Subcutaneous abdominal adipose tissue (tissue), 5 donors: ENCODE results near the gene ADARB2.

ENCODE experiments used
- H3K27ac ChIP-seq: one replicate; pipeline ENCODE4 v1.7.0; 2013; ENCODE audit warnings: low read depth, mild to moderate bottlenecking, inconsistent platforms, low read length, moderate library complexity
- H3K27me3 ChIP-seq, 5 donors: one replicate each; pipeline ENCODE4 v1.7.0; 2013; ENCODE audit warnings: low read length in 5 of 5, inconsistent platforms in 1 of 5; ENCODE audit not compliant: control insufficient read depth in 5 of 5, insufficient read depth in 4 of 5
- H3K36me3 ChIP-seq, 5 donors: one replicate each; pipeline ENCODE4 v1.7.0; 2013; ENCODE audit warnings: low read length in 5 of 5; ENCODE audit not compliant: control insufficient read depth in 5 of 5, insufficient read depth in 5 of 5
- H3K4me1 ChIP-seq, 5 donors: one replicate each; pipeline ENCODE4 v1.7.0; 2013; ENCODE audit warnings: low read length in 5 of 5, mild to moderate bottlenecking in 3 of 5, moderate library complexity in 1 of 5; ENCODE audit not compliant: control insufficient read depth in 5 of 5, insufficient read depth in 5 of 5
- H3K4me3 ChIP-seq, 5 donors: one replicate each; pipeline ENCODE4 v1.7.0; 2013; ENCODE audit warnings: low read length in 5 of 5, low read depth in 1 of 5
- H3K9ac ChIP-seq, 5 donors: one replicate each; pipeline ENCODE4 v1.7.0; 2013; ENCODE audit warnings: low read length in 5 of 5, mild to moderate bottlenecking in 4 of 5, moderate library complexity in 3 of 5
- H3K9me3 ChIP-seq, 5 donors: one replicate each; pipeline ENCODE4 v1.7.0; 2013; ENCODE audit warnings: low read length in 5 of 5; ENCODE audit not compliant: control insufficient read depth in 5 of 5
- donor health status: healthy.
- donor health status: healthy.
- donor health status: healthy.
- donor health status: healthy.
- donor health status: healthy.

The ADARB2 gene

GRCh38 chr10:1659221-1659791 is 78.0 kb downstream of the ADARB2 start:
- Histone ChIP-seq H3K4me1 (peaks cover 0 to 1% (median 0%) of the 10 kb centered on the region in 5 donors), H3K9me3 (no peaks in the 10 kb centered on the region), H3K27me3 (peaks cover 5 to 24% (median 13%) of the 10 kb centered on the region in 5 donors), H3K27ac (no peak overlapping the region), H3K4me3 (no peak overlapping the region), H3K9ac (no peak overlapping the region), H3K36me3 (no peaks in the 10 kb centered on the region)

DNA sequence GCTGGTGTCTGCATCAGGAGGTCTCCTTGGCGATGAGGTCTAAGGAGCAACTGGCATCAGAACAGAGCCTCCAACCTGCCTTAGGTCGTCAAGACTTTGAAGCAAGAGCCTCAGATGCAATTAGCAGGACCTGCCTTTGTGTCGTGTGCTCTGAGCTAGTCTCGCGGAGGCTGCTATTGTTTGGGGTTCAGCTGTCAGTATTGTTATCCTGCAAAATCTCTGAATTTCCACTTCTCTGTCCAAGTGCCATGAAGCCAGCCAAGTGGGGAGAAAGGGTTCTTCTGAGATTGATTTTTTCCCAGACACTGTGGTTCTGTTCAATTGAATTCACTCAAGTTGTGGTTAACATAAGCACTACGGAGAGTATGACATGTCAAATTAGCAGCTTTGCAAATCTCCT is 78.7 kb downstream of the ADARB2 start:
- Histone ChIP-seq H3K27me3 (peaks cover 5 to 30% (median 12%) of the 10 kb centered on the region in 5 donors), H3K4me3 (no peak overlapping the region), H3K9me3 (no peaks in the 10 kb centered on the region), H3K36me3 (no peaks in the 10 kb centered on the region), H3K4me1 (no peaks in the 10 kb centered on the region), H3K9ac (no peak overlapping the region), H3K27ac (no peak overlapping the region)

DNA sequence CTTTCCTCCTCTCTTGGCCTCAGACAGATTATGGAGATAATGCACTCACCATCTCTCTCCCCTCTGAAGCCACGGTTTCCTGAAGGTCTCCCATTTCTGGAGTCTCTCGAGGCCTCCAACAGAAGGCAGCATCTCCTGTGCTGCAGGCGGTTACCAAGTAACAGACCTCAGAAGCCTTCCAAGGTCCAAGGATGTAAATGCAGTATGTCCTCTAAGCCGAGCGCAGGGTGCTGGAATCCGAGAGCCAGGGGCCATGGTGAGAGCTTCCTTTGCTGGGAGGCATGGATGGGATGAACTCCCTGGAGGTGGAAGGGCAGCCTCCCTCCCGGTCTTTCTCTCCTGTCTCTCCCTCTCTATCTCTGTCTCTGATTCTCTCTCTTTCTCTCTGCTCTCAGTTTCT is 79.8 kb downstream of the ADARB2 start:
- Histone ChIP-seq H3K27me3 (peaks cover 5 to 31% (median 9%) of the 10 kb centered on the region in 5 donors), H3K9me3 (no peaks in the 10 kb centered on the region), H3K4me3 (no peak overlapping the region), H3K27ac (no peak overlapping the region), H3K36me3 (no peaks in the 10 kb centered on the region), H3K9ac (no peak overlapping the region), H3K4me1 (no peaks in the 10 kb centered on the region)

DNA sequence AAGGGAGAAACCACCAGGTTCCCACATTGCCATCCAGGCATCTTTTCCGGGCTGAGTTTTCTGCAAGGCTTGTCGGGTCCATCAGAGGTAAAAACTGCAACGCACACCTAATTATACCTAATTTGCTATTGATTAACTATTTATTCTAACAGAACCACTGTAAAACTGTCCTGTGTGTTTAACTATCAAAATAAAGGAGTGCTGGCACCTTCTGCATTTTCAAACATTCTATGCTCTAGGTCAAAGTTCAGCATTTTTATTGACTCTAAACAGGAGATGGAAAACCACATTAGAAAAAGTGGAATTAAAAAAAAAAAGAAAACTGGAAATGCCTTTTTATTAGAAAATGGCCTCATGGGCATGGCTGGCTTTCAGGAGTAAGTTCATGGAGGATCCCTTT is 82.0 kb downstream of the ADARB2 start:
- no peak overlapping the region for H3K4me3 ChIP-seq
- H3K4me1 ChIP-seq: no peaks in the 10 kb centered on the region
- H3K9ac ChIP-seq: no peak overlapping the region
- H3K27me3 ChIP-seq: peaks cover 4 to 24% (median 5%) of the 10 kb centered on the region in 5 donors
- H3K36me3 ChIP-seq: no peaks in the 10 kb centered on the region
- H3K27ac ChIP-seq: no peak overlapping the region
- H3K9me3 ChIP-seq: no peaks in the 10 kb centered on the region

DNA sequence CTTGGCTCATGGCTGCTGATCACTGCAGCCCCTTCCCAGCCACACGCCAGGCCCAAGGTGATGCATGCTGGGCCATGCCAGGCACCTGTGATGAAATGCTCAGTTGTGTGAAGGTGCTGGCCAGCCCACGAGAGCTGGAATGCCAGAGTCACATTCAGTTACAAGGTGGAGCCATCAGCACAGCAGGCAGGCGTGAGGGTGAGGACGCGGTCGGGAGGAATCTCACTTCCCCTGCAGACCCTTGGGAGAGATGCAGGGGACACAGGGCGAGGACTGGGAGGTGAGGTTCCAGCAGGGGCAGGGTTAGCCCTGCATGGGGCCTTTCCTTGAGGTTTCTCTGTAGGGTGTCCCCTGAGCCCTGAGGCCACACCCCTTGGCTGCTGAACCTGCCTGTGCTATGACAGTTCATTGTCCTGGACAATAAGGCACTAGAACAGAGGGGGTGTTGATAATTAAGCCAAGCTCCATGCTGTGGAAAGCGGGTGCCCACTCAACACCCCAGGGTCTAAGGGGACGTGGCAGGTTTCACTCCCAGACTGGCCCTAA is 82.4 kb downstream of the ADARB2 start:
- Histone ChIP-seq H3K36me3 (no peaks in the 10 kb centered on the region), H3K4me3 (no peak overlapping the region), H3K9ac (no peak overlapping the region), H3K9me3 (no peaks in the 10 kb centered on the region), H3K4me1 (no peaks in the 10 kb centered on the region), H3K27ac (no peak overlapping the region), H3K27me3 (peaks cover 4 to 24% (median 4%) of the 10 kb centered on the region in 5 donors)

DNA sequence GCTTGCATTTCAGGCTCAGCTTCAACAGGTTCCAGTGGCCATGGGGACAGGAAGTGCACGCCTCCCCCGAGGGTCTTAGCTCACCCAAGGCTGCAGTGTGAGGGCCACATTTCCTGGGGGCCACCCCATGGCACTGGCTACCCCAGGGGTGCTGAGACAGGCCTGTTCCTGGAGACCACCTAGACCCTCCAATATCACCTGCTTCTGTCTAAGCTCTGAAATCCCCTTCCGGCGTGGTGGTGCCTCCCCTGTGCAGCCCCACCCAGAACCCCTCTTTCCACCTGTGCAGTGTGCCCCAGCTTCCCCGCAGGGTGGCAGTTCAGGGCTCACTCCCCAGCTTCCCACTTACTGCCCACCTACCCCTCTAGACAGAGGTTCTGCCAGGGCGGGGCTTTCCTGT is 83.1 kb downstream of the ADARB2 start:
- Histone ChIP-seq H3K4me3 (no peak overlapping the region), H3K27me3 (peaks cover 0 to 21% (median 4%) of the 10 kb centered on the region in 5 donors), H3K9me3 (no peaks in the 10 kb centered on the region), H3K36me3 (no peaks in the 10 kb centered on the region), H3K27ac (no peak overlapping the region), H3K4me1 (no peaks in the 10 kb centered on the region), H3K9ac (no peak overlapping the region)

DNA sequence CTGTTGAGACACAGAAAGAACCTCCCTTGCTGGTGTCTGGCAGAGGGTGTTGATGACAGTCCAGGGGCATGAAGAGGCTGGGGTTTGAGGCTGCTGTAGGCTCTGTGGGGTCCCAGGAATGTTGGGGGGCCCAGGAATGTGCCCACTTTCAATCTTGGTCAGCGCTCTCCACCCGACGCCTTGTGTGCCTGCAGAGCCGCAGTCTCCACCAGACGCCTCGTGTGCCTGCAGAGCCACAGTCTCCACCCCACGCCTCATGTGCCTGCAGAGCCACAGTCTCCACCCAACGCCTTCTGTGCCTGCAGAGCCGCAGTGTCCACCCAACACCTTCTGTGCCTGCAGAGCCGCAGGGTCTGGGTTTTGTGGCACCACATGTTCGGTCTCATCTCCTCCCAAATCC is 84.0 kb downstream of the ADARB2 start:
- no peak overlapping the region for H3K27ac ChIP-seq
- H3K4me1 ChIP-seq: no peaks in the 10 kb centered on the region
- H3K27me3 ChIP-seq: peaks cover 0 to 17% (median 4%) of the 10 kb centered on the region in 5 donors
- H3K36me3 ChIP-seq: no peaks in the 10 kb centered on the region
- H3K9me3 ChIP-seq: no peaks in the 10 kb centered on the region
- H3K9ac ChIP-seq: no peak overlapping the region
- H3K4me3 ChIP-seq: no peak overlapping the region

GRCh38 chr10:1652151-1652550 is 85.2 kb downstream of the ADARB2 start:
- no peaks in the 10 kb centered on the region for H3K9me3 ChIP-seq
- H3K4me1 ChIP-seq: no peaks in the 10 kb centered on the region
- no peak overlapping the region for H3K4me3 ChIP-seq
- H3K27ac ChIP-seq: no peak overlapping the region
- H3K27me3 ChIP-seq: peaks cover 0 to 15% (median 4%) of the 10 kb centered on the region in 5 donors
- no peak overlapping the region for H3K9ac ChIP-seq
- H3K36me3 ChIP-seq: no peaks in the 10 kb centered on the region

DNA sequence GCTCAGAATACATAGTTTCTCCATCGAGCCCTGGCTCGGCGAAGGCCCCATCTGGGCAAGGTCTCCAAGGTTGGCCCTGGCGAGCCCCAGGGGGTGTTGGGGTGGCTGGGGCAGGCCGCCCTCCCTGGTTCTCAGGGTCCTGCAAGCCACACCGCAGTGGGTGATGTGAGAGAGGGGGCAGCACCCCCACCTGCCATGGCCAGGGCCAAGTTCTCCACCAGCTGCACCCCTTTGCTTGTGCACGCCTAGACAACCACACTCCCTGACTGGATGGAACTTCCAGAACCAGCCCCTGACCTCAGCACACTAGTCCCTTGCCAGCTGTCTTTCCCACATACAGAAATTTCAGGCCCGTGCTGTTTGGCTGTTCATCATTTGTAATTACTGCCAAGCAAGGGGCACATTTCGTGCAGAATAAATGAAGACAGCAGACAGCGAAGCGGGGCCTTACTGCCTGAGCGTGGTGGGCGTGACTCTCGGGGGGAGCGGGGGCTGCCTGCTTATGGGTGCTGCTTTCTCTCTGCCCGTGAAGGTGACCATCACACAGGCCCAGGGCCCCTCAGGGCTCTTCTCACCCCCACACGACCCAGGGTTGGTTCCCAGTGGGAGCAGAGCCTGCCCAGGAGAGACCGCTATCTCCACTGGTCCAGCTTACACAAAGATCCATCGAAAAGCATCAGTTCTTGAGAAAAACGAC is 85.9 kb downstream of the ADARB2 start:
- H3K9ac ChIP-seq: no peak overlapping the region
- H3K27me3 ChIP-seq: peaks cover 0 to 15% (median 4%) of the 10 kb centered on the region in 5 donors
- H3K9me3 ChIP-seq: no peaks in the 10 kb centered on the region
- H3K36me3 ChIP-seq: no peaks in the 10 kb centered on the region
- H3K27ac ChIP-seq: no peak overlapping the region
- no peak overlapping the region for H3K4me3 ChIP-seq
- no peaks in the 10 kb centered on the region for H3K4me1 ChIP-seq

DNA sequence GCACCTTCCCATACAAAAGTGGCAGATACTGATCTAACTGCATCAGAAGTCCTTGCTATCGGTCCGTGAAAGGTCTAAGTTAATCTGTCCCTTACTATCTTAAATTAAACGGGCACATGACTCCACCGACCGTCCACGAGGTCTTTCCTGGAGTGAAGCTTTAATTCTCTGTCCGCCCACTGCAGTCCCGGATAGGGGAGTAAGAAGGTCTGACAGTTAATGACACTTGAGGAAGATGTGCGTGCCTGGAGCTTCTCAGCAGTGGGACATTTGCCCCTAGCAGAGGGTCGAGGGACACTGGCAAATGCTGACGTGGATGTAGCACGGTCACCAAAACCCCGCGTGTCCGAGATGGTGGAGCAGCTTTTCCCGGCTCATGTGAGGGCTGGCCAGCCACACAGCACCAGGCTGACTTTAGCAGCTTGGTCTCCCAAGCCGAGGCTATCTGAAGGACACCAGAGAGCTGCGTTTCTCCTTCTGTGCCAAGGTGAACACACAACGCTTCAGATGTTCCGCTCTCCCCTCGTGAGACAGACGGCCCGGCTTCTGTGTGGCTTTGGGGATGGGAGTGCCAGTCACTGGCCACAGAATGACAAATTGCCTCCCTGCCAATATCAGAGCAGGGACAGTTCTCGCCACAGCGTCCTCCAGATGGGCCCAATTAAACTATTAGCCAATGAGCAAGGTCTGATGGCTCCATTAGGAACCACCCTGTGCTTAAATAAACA is 86.6 kb downstream of the ADARB2 start:
- Histone ChIP-seq H3K27ac (no peak overlapping the region), H3K9ac (no peak overlapping the region)

More for the DNA sequence above, 86.6 kb downstream of the ADARB2 start:
- H3K4me1 ChIP-seq: no peaks in the 10 kb centered on the region
- H3K4me3 ChIP-seq: no peak overlapping the region
- H3K9me3 ChIP-seq: no peaks in the 10 kb centered on the region
- H3K36me3 ChIP-seq: no peaks in the 10 kb centered on the region
- peaks cover 0 to 15% (median 5%) of the 10 kb centered on the region in 5 donors for H3K27me3 ChIP-seq
